HEK293 (cell line): Measurements from ENCODE around the gene SRRD.

Experiments
- ATF2 ChIP-seq: fragments of 450-650 bp; formaldehyde crosslinking; IDR thresholded peaks from 2 replicates; pipeline ENCODE4 v1.5.1; 2016; ENCODE audit warnings: missing biosample characterization, missing genetic modification characterization, low read depth
- KLF9 ChIP-seq: fragments of 450-650 bp; formaldehyde crosslinking; IDR thresholded peaks from 2 replicates; pipeline ENCODE4 v1.5.1; 2016; ENCODE audit warnings: missing biosample characterization, missing genetic modification characterization, low read depth
- ZBTB17 ChIP-seq: fragments of 450-650 bp; formaldehyde crosslinking; IDR thresholded peaks from 2 replicates; pipeline ENCODE4 v1.5.1; 2016; ENCODE audit warnings: missing biosample characterization, missing genetic modification characterization
- ZNF548 ChIP-seq: fragments of 450-650 bp; formaldehyde crosslinking; IDR thresholded peaks from 2 replicates; pipeline ENCODE4 v1.5.1; 2016; ENCODE audit warnings: missing biosample characterization, missing genetic modification characterization

- no peak for TF ChIP-seq ZNF548
- no peak for TF ChIP-seq ZBTB17
- TF ChIP-seq ATF2 (tag by site-specific recombination) = no peak
- no peak for TF ChIP-seq KLF9 (tag by site-specific recombination)
Observed at GRCh38 chr22:26517429-26517828, 33.8 kb downstream of the SRRD start.
